Measurements from ENCODE around the gene FGFR2.

Gene FGFR2

GRCh38 chr10:121610798-121611323, 12.6 kb upstream of the FGFR2 start:
- DNase-seq (ENCODE audit: low read depth in 1 of 2, low spot score in 1 of 2), result no peak

DNA sequence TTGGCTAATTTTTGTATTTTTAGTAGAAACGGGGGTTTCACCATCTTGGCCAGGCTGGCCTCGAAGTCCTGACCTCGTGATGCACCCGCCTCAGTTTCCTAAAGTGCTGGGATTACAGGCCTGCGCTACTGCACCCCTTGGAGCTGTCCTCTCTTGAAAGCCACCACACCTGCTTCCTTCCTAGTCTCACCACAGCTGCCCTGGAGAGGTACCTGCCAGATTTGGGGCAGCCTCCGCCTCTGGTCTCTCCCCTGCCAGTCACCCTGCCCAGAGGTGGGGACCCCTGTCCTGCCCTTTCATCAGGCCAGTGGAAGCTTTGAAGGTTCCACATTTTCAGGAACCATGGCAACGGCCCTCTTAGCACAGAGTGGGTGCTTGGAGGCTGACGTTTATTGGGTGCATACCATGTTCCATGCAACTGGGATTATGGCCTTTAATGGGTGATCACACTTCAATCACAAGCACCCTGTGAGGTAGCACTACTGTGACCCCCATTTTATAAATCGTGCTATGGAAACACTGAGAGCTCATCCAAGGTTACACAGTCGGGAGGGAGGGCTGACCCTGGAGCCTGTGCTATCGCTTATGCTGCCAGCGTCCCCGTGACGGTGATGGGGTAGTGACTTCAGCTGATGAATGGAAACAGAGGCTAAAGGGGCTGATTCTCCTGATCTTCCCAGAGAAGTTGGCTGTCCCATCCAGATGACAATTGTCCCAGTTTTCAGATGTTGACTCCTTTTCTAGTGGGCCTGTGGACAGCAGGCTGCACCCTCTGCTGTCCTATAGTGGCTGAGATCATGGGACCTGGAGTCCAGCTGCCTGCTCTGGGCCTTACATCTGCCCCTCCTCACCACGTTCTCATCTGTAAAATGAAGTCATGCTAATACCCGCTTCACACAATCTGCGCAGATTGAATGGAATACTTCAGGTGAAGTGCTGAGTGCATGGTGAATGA, 11.5 kb upstream of the FGFR2 start:
- no peak for DNase-seq (ENCODE audit: low read depth in 1 of 2, low spot score in 1 of 2)

DNA sequence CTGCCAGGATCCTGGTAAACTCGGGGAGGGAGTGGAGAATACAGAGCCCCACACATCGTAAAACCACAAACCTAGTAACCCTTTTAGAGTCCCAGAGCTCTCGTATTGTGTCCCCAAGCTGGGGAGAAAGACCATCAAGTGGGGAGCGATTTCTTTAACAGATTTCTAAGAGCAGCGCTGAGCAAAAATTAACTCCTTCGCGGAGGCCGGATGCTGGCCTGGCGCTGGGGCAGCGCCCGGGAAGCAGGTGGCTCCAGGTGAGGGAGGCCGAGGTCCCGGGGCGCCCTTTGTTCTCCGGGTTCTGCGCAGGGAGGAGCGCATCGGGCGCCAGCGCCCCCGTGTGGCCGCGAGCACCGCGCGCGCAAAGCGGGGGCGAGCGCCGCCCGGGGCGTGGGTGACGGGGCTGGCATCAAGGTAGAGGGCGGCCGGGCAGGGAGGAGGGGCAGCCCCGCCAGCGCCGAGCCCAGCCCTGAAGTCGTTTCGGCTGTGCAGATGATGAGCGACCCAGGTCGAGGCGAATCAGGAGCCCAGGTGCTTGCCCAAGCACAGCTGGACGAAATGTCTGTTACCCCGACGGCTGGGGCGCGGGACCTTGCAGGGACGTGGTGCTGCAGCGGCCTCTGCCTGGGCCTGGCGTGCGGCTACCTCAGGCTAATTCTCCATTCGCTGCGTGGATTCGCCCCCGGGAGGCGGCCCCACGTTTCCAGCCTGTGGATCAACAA, 10.4 kb upstream of the FGFR2 start:
- no peak for DNase-seq (ENCODE audit: low read depth in 1 of 2, low spot score in 1 of 2)

DNA sequence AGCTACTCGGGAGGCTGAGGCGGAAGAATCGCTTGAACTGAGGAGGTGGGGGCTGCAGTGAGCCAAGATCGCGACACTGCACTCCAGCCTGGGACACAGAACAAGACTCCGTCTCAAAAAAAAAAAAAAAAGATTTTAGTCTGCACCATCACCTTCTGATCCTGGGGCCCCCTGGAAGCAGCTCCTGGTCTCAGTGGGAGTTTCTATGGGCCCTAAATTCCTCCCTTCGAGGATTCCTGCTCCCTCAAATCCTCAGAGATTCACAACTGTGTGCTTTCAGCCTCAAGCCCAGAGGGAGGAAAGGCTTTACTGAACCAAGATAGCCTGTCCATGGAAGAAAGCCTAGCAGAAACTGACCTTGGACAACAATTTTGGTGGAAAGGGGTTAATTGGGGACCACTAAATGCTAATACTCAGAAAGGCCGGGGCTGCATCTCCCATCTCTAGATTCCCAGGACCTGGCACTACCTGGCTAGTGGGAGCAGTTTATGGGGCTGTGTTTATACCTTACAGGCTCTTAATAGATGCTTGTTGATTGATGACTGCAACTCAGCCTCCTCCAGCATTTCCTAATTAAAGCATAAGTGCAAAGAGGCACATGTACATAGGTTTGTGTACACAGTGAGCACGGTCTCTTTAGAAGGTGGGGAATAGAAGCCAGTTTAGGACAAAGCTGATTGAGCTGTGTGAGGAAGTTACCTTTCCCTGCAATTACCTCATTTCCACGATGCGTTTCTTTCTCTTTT, 9.2 kb upstream of the FGFR2 start:
- no peak for DNase-seq (ENCODE audit: low read depth in 1 of 2, low spot score in 1 of 2)

- no peak for DNase-seq (ENCODE audit: low read depth in 1 of 2, low spot score in 1 of 2)
Measured at GRCh38 chr10:121605708-121606107, 7.5 kb upstream of the FGFR2 start.

DNA sequence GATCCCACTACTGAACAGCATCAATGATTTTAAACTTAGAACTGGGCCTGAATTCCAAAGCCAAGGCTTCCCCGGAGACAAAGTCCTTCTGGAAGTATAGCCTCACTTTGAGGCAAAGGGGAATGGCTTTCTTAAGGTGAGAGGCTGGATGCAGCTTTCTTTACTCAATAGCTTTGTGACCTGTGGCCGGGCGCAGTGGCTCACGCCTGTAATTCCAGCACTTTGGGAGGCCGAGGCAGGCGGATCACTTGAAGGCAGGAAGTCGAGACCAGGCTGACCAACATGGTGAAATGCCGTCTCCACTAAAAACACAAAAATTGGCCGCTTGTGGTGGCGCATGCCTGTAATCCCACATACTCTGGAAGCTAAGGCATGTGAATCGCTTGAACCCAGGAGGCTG, 3.2 kb upstream of the FGFR2 start:
- DNase-seq (ENCODE audit: low read depth in 1 of 2, low spot score in 1 of 2), result no peak

DNA sequence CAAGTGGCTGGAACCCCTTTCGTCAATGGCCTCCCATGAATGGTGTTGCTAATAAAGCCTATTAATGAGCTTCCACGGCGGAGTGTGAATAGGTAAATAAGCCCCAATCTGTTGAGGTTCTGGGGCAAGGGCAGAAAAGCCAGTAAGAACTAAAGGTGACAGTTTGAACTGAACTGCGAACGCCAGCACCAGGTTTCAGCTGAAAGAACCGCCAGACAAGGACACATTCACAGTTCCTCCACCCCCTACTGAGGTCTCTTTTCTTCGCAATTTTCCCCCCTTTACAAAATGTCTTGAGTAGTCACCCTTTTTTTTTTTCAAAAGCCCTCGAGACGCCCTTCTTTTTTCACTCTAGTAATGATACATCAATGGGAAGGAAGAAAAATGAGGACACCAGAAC, 2.4 kb upstream of the FGFR2 start:
- no peak for DNase-seq (ENCODE audit: low read depth in 1 of 2, low spot score in 1 of 2)

- DNase-seq (ENCODE audit: low read depth in 1 of 2, low spot score in 1 of 2), result no peak
Measured at GRCh38 chr10:121599947-121600346, 1.7 kb upstream of the FGFR2 start.

- DNase-seq (ENCODE audit: low read depth in 1 of 2, low spot score in 1 of 2), result no peak
Measured at GRCh38 chr10:121597504-121598262, 561 bp downstream of the FGFR2 start.

- DNase-seq (ENCODE audit: low read depth in 1 of 2, low spot score in 1 of 2), result no peak
Measured at GRCh38 chr10:121596689-121597503, 1.3 kb downstream of the FGFR2 start.

DNA sequence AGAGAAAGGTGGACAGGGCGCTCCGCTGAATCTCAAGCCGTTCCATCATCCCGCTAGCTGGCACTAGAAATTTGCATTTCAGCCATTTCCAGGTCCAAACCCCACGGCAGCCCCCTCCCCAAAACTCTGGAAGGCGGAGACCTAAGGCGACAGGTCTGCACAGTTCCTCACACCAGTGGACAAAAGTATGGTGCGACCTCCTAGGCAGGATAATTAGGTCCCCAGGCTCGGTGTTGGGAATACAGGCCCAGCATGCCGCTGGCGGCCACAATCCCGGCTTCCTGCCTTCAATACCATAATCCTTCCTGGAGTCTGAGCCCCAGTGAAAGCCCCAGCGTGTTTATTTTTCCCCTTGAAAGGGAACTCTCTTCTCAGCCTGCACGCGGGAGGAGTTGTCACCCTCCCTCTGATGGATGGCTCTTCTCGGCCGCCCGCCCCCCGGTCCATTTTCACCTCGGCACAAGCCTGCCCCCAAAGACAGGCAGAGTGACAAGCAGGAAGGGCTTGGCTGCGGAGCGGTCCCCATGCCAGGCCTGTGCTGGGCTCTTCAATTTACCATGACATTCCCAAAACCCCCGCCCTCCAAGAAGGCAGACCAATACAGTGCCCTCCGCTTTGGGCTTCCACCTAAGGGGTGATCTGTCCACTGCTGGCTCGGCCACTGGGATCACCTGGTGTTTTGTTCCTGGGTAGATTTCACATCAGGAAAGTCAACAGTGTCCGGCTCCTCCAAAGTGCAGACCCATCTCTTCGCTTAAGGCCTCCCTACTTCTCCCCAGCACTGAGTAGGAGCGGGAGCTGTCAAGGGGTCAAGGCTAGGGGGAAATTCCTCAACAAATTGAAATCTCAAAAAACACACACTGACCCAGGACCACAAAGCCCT, 2.2 kb downstream of the FGFR2 start:
- DNase-seq (ENCODE audit: low read depth in 1 of 2, low spot score in 1 of 2), result no peak

DNA sequence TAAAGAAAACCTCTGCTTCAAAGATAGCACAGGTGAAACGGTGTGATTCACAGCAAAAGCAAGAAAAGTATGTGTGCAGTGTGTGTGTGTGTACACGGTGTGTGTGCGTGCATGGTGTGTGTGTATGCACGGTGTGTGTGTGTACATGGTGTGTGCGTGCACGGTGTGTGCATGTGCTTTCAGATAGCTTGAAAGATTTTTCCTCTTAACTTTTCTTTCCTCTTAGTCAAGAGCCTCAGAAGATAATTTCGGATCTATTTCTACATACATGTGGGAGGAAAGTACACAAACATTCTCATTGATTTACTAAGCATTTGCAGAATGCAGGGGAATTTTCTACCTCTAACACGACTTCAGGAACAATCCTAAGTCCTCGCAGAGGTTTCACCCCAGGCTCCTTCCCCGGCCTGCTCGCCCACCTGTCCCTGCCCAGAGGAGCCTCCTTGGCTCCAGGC, 2.9 kb downstream of the FGFR2 start:
- no peak for DNase-seq (ENCODE audit: low read depth in 1 of 2, low spot score in 1 of 2)

GRCh38 chr10:121594623-121595350, 3.5 kb downstream of the FGFR2 start:
- no peak for DNase-seq (ENCODE audit: low read depth in 1 of 2, low spot score in 1 of 2)

- no peak for DNase-seq (ENCODE audit: low read depth in 1 of 2, low spot score in 1 of 2)
Measured at GRCh38 chr10:121594076-121594475, 4.2 kb downstream of the FGFR2 start.

DNA sequence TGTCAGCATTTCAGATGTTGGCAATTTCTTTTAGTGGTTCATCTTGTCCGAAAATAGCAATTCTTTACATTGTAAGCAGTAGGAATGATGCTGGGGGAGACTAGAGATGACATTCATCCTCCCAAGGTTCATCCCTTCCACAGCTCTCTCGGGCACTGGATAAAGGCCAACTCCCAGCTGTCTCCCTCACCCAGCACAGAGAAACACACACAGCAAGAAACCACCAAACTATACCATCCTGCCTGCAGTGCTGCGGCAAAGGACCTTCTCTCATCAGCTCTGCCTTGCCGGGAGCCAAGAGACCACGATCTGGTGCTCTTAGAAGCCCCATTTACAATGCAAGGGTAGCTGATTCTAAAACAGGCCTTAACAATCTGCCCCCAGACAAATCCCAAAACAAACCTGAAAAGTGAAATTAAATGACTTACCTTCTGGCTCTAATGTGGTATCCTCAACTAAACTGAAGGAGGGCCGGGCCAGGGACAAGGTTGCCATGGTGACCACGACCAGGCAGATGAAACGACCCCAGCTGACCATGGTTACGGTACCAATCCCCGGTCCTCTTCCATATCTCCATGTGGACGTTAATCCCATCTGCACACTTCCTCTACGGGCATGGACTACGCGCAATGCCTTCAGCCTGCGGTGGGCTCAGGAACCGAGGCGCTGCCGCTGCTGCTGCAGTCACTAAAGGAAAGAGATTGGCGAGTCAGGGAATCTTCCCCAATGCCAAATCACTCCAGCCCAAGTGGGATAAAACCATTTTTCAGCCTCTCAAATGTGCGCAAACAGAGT, 4.8 kb downstream of the FGFR2 start:
- no peak for DNase-seq (ENCODE audit: low read depth in 1 of 2, low spot score in 1 of 2)

GRCh38 chr10:121592155-121592890, 5.9 kb downstream of the FGFR2 start:
- DNase-seq (ENCODE audit: low read depth in 1 of 2, low spot score in 1 of 2), result no peak

GRCh38 chr10:121591186-121591585, 7.1 kb downstream of the FGFR2 start:
- DNase-seq (ENCODE audit: low read depth in 1 of 2, low spot score in 1 of 2), result no peak
